HepG2 (cell line): Measurements from ENCODE around the gene FAHD1. TPM values are rescaled to one million over a fixed set of nuclear protein-coding genes. Genes with fewer than 3 reads are reported as not detected.

Experiments
- ARNTL ChIP-seq: sonication (generic); formaldehyde crosslinking; IDR thresholded peaks from 2 replicates; pipeline ENCODE4 v1.4.0; 2020; ENCODE audit warnings: mild to moderate bottlenecking, missing genetic modification reagents
- E2F5 ChIP-seq: sonication (generic); formaldehyde crosslinking; conservative IDR thresholded peaks from 2 replicates; pipeline ENCODE4 v1.4.0; 2020; ENCODE audit warnings: missing genetic modification reagents
- FOXK1 ChIP-seq: sonication (generic); formaldehyde crosslinking; IDR thresholded peaks from 2 replicates; pipeline ENCODE4 v1.4.0; 2020; ENCODE audit warnings: low read depth, missing genetic modification reagents, borderline replicate concordance
- GATAD1 ChIP-seq: IDR thresholded peaks from 2 replicates; pipeline ENCODE4 v1.6.1; 2016; ENCODE audit warnings: missing genetic modification reagents, missing compliant biosample characterization
- GTF3A ChIP-seq: sonication (generic); formaldehyde crosslinking; conservative IDR thresholded peaks from 2 replicates; pipeline ENCODE4 v1.4.0; 2020; ENCODE audit warnings: mild to moderate bottlenecking, missing genetic modification reagents
- POGK ChIP-seq: sonication (generic); formaldehyde crosslinking; conservative IDR thresholded peaks from 2 replicates; pipeline ENCODE4 v1.8.0; 2022; ENCODE audit warnings: mild to moderate bottlenecking, moderate library complexity, missing genetic modification reagents
- RARA ChIP-seq: IDR thresholded peaks from 2 replicates; pipeline ENCODE4 v1.6.1; 2016; ENCODE audit warnings: missing genetic modification reagents, missing compliant biosample characterization
- RBAK ChIP-seq: sonication (generic); formaldehyde crosslinking; IDR thresholded peaks from 2 replicates; pipeline ENCODE4 v1.5.1; 2020; ENCODE audit warnings: mild to moderate bottlenecking, missing genetic modification reagents
- REL ChIP-seq: sonication (generic); formaldehyde crosslinking; conservative IDR thresholded peaks from 2 replicates; pipeline ENCODE4 v1.8.0; 2022; ENCODE audit warnings: mild to moderate bottlenecking, missing genetic modification reagents, moderate library complexity
- SRF ChIP-seq: IDR thresholded peaks from 2 replicates; pipeline ENCODE4 v1.6.1; 2011; ENCODE audit warnings: mild to moderate bottlenecking, low read depth, low read length, moderate library complexity
- TCF12 ChIP-seq, 2 experiments: fragments of 450-650 bp in 1 of 2; sonication (generic) in 1 of 2; formaldehyde crosslinking in 1 of 2; IDR thresholded peaks; 2 replicates each; pipeline versions ENCODE4 v1.6.1 to v1.8.0; 2017 to 2022; ENCODE audit warnings: antibody characterized with exemption in 1 of 2, mild to moderate bottlenecking in 1 of 2, missing genetic modification reagents in 1 of 2, moderate library complexity in 1 of 2
- ZBTB40 ChIP-seq, 2 experiments: fragments of 450-650 bp in 1 of 2; sonication (generic) in 1 of 2; formaldehyde crosslinking in 1 of 2; IDR thresholded peaks; 2 replicates each; pipeline versions ENCODE4 v1.6.1 to v1.8.0; 2016 to 2022; ENCODE audit warnings: antibody characterized with exemption in 1 of 2, mild to moderate bottlenecking in 1 of 2, missing genetic modification reagents in 1 of 2
- ZNF333 ChIP-seq: sonication (generic); formaldehyde crosslinking; IDR thresholded peaks from 2 replicates; pipeline ENCODE4 v1.4.0; 2020; ENCODE audit warnings: mild to moderate bottlenecking, missing genetic modification reagents, borderline replicate concordance
- ZNF337 ChIP-seq: sonication (generic); formaldehyde crosslinking; IDR thresholded peaks from 2 replicates; pipeline ENCODE4 v1.5.1; 2020; ENCODE audit warnings: missing genetic modification reagents, low read depth, mild to moderate bottlenecking, borderline replicate concordance
- ZNF879 ChIP-seq: sonication (generic); formaldehyde crosslinking; IDR thresholded peaks from 2 replicates; pipeline ENCODE4 v1.8.1; 2023; ENCODE audit warnings: missing genetic modification reagents
- polyA plus RNA-seq, 8 experiments: library from polyadenylated mRNA; depleted of rRNA in 3 of 8; stranded (reverse) in 7 of 8; unstranded in 1 of 8; fragments of >200 nt; fragmentation: Illumina TruSeq in 4 of 8; extraction: Trizol in 4 of 8; gene quantifications; 2 replicates each; pipeline versions ENCODE4 v1.2.1 to v1.2.3, GENCODE V29; 2011 to 2016; ENCODE audit warnings: low read depth in 4 of 8, missing spikeins in 1 of 8, mixed read lengths in 1 of 8; ENCODE audit not compliant: insufficient read depth in 1 of 8
- total RNA-seq, 5 experiments: library from RNA; depleted of rRNA; stranded (reverse); fragments of >200 nt; fragmentation: Illumina TruSeq; extraction: Trizol; gene quantifications; 2 replicates each; pipeline ENCODE4 v1.2.3, GENCODE V29; 2016; ENCODE audit warnings: low read depth in 1 of 5

FAHD1 gene
- total and polyA plus RNA-seq, 2 of the 13 experiments (the other 11 are each of a cell fraction or from before 2014, with no cell fraction given), result 39.0 to 45.3 TPM

GRCh38 chr16:1826691-1827573 is at the start of gene FAHD1, which contains the start of gene HAGH (continued):
- TF ChIP-seq ZBTB40 (IDR thresholded peaks at IDR 0.05) (no peak), ZBTB40 (CRISPR knock-in tag; IDR thresholded peaks at IDR 0.05) (peak; percentile 87), FOXK1 (CRISPR knock-in tag) (peak; percentile 90), ARNTL (CRISPR knock-in tag) (peak; percentile 95), GTF3A (CRISPR knock-in tag) (peak; percentile 40; the same call in 1 of the 2 replicates), GATAD1 (peak; percentile 100), REL (CRISPR knock-in tag) (no peak; the same call in 1 of the 2 replicates), SRF (no peak), POGK (peak; percentile 79), ZNF337 (CRISPR knock-in tag) (no peak; the same call in 1 of the 2 replicates), RARA (peak; percentile 27; the same call in 1 of the 2 replicates), ZNF879 (CRISPR knock-in tag) (peak; percentile 93), E2F5 (peak; percentile 58; the same call in 1 of the 2 replicates), RBAK (CRISPR knock-in tag) (no peak), TCF12 (IDR thresholded peaks at IDR 0.05) (no peak), TCF12 (CRISPR knock-in tag; IDR thresholded peaks at IDR 0.05) (no peak; the same call in 1 of the 2 replicates), ZNF333 (CRISPR knock-in tag) (peak; percentile 25; the same call in 1 of the 2 replicates)
